H1 (cell line): Measurements from ENCODE around the gene OSM. TPM values are rescaled to one million over a fixed set of nuclear protein-coding genes. Genes with fewer than 3 reads are reported as not detected.

Experiments used
- CTCF ChIA-PET: fragments of 300-600 bp; sonication (Branson Sonifier 250); formaldehyde crosslinking; loops from one replicate; lab custom pipeline; 2021; ENCODE audit not compliant: partially characterized antibody; lab: Charles Lee
- POLR2A ChIA-PET: fragments of 300-600 bp; sonication (Branson Sonifier 250); formaldehyde crosslinking; loops from one replicate; lab custom pipeline; 2021; ENCODE audit warnings: inconsistent platforms; ENCODE audit not compliant: partially characterized antibody; lab: Charles Lee
- DNase-seq, 2 experiments: peaks; one replicate each; pipeline versions ENCODE4 v3.0.0 to v3.0.0-alpha.2; 2010 to 2022; ENCODE audit warnings: low spot score in 2 of 2, low read depth in 1 of 2, mixed read lengths in 1 of 2
- FAIRE-seq: peaks from 2 replicates; lab custom pipeline; 2011; peaks lifted over from hg19 to GRCh38; lab: Jason Lieb, UNC
- H2AFZ ChIP-seq: 2 replicates; pipeline ENCODE4 v1.8.1; 2012; ENCODE audit warnings: low read length, inconsistent platforms
- H2AK5ac ChIP-seq: 2 replicates; pipeline ENCODE4 v1.6.1; 2013; ENCODE audit warnings: low read depth, low read length
- H2BK120ac ChIP-seq: replicated peaks from 2 replicates; pipeline ENCODE3; 2013; ENCODE audit warnings: low read depth, low read length, inconsistent platforms
- H2BK12ac ChIP-seq: 2 replicates; pipeline ENCODE4 v1.6.1; 2013; ENCODE audit warnings: low read depth, low read length
- H2BK15ac ChIP-seq: 2 replicates; pipeline ENCODE4 v1.6.1; 2013; ENCODE audit warnings: low read length
- H2BK20ac ChIP-seq: 2 replicates; pipeline ENCODE4 v1.6.1; 2013; ENCODE audit warnings: low read length
- H2BK5ac ChIP-seq: 2 replicates; pipeline ENCODE4 v1.6.1; 2013; ENCODE audit warnings: low read depth, low read length
- H3K14ac ChIP-seq: 2 replicates; pipeline ENCODE4 v1.6.1; 2013; ENCODE audit warnings: inconsistent platforms; ENCODE audit not compliant: insufficient read length
- H3K18ac ChIP-seq: 2 replicates; pipeline ENCODE4 v1.6.1; 2013; ENCODE audit warnings: low read length; ENCODE audit errors: extremely low read depth
- H3K23ac ChIP-seq: 2 replicates; pipeline ENCODE4 v1.6.1; 2013; ENCODE audit warnings: inconsistent platforms; ENCODE audit not compliant: insufficient read length
- H3K23me2 ChIP-seq: 2 replicates; pipeline ENCODE4 v1.6.1; 2013; ENCODE audit warnings: low read depth, low read length
- H3K27ac ChIP-seq: 2 replicates; pipeline ENCODE4 v1.6.1; 2011; ENCODE audit warnings: low read depth, low read length, inconsistent platforms
- H3K27me3 ChIP-seq, 4 experiments: replicated peaks in 1 of 4; 1 replicate in 1 of 4; 2 replicates in 3 of 4; pipeline versions ENCODE4 v1.6.1 to v1.8.1; 2011 to 2013; ENCODE audit warnings: low read length in 3 of 4, mild to moderate bottlenecking in 3 of 4, inconsistent platforms in 2 of 4, mixed read lengths in 2 of 4, moderate library complexity in 1 of 4; ENCODE audit not compliant: control insufficient read depth in 3 of 4, insufficient read depth in 3 of 4; ENCODE audit errors: extremely low read depth in 1 of 4
- H3K36me3 ChIP-seq, 4 experiments: 2 replicates each; pipeline versions ENCODE4 v1.6.1 to v1.8.1; 2011 to 2013; ENCODE audit warnings: mild to moderate bottlenecking in 4 of 4, low read length in 3 of 4, moderate library complexity in 2 of 4, control low read depth in 1 of 4, inconsistent platforms in 1 of 4; ENCODE audit not compliant: insufficient read depth in 4 of 4, control insufficient read depth in 2 of 4
- H3K4ac ChIP-seq: replicated peaks from 2 replicates; pipeline ENCODE3; 2013; ENCODE audit warnings: low read length, low read depth, mixed read lengths, inconsistent platforms; ENCODE audit not compliant: insufficient read length
- H3K4me1 ChIP-seq, 4 experiments: replicated peaks in 1 of 4; 1 replicate in 1 of 4; 2 replicates in 3 of 4; pipeline versions ENCODE4 v1.6.1 to v1.8.1; 2011 to 2013; ENCODE audit warnings: low read length in 3 of 4, inconsistent platforms in 2 of 4, mixed read lengths in 1 of 4; ENCODE audit not compliant: insufficient read depth in 4 of 4, control insufficient read depth in 3 of 4
- H3K4me2 ChIP-seq, 2 experiments: 2 replicates each; pipeline versions ENCODE4 v1.6.1 to v1.8.1; 2011 to 2013; ENCODE audit warnings: low read depth in 2 of 2, low read length in 2 of 2, control low read depth in 1 of 2, inconsistent platforms in 1 of 2, mild to moderate bottlenecking in 1 of 2; ENCODE audit not compliant: insufficient read depth in 1 of 2
- H3K4me3 ChIP-seq, 4 experiments: fragments of 200-600, 300-600 bp in 1 of 4; sonication (generic), shearing (Covaris generic), sonication (Bioruptor Twin) in 1 of 4; 2 replicates each; pipeline versions ENCODE4 v1.5.1 to v1.8.1; 2011 to 2016; ENCODE audit warnings: low read length in 4 of 4, low read depth in 3 of 4, control low read depth in 2 of 4, inconsistent platforms in 2 of 4, mild to moderate bottlenecking in 2 of 4, mixed read lengths in 1 of 4, moderate library complexity in 1 of 4; ENCODE audit not compliant: insufficient read depth in 2 of 4; ENCODE audit errors: extremely low read depth in 1 of 4
- H3K56ac ChIP-seq: replicated peaks from 2 replicates; pipeline ENCODE3; 2013; ENCODE audit warnings: low read depth, mild to moderate bottlenecking, mixed read lengths, low read length, inconsistent platforms; ENCODE audit not compliant: insufficient read length
- H3K79me1 ChIP-seq: 2 replicates; pipeline ENCODE4 v1.6.1; 2013; ENCODE audit warnings: low read depth, low read length, control low read depth
- H3K79me2 ChIP-seq, 2 experiments: 2 replicates each; pipeline versions ENCODE4 v1.6.1 to v1.8.1; 2012 to 2013; ENCODE audit warnings: low read length in 2 of 2, mild to moderate bottlenecking in 2 of 2, inconsistent platforms in 1 of 2; ENCODE audit not compliant: insufficient read depth in 2 of 2, control insufficient read depth in 1 of 2
- H3K9ac ChIP-seq, 4 experiments: replicated peaks in 1 of 4; 1 replicate in 1 of 4; 2 replicates in 3 of 4; pipeline versions ENCODE4 v1.6.1 to v1.8.1; 2011 to 2013; ENCODE audit warnings: low read depth in 3 of 4, low read length in 3 of 4, control low read depth in 2 of 4, mild to moderate bottlenecking in 2 of 4, moderate library complexity in 2 of 4, inconsistent platforms in 1 of 4; ENCODE audit errors: extremely low read depth in 1 of 4
- H3K9me3 ChIP-seq, 2 experiments: 2 replicates each; pipeline versions ENCODE4 v1.6.1 to v1.8.1; 2012 to 2013; ENCODE audit warnings: mild to moderate bottlenecking in 2 of 2, moderate library complexity in 2 of 2, control low read depth in 1 of 2, inconsistent platforms in 1 of 2, low read depth in 1 of 2, low read length in 1 of 2, mixed read lengths in 1 of 2; ENCODE audit not compliant: insufficient read depth in 2 of 2
- H4K20me1 ChIP-seq, 2 experiments: replicated peaks in 1 of 2; 2 replicates each; pipeline versions ENCODE3 to v1.8.1; 2011 to 2013; ENCODE audit warnings: inconsistent platforms in 2 of 2, low read length in 2 of 2, mild to moderate bottlenecking in 1 of 2; ENCODE audit not compliant: insufficient read depth in 2 of 2, control insufficient read depth in 1 of 2
- H4K5ac ChIP-seq: 2 replicates; pipeline ENCODE4 v1.6.1; 2013; ENCODE audit warnings: low read length, low read depth, mixed read lengths, inconsistent platforms; ENCODE audit not compliant: insufficient read length
- H4K8ac ChIP-seq: 2 replicates; pipeline ENCODE4 v1.8.0; 2013; ENCODE audit warnings: mild to moderate bottlenecking, moderate library complexity, low read length, inconsistent platforms; ENCODE audit not compliant: insufficient read depth; ENCODE audit errors: extremely low read depth
- H4K91ac ChIP-seq: replicated peaks from 2 replicates; pipeline ENCODE3; 2013; ENCODE audit warnings: low read length, mixed read lengths, inconsistent platforms; ENCODE audit not compliant: insufficient read length
- CHD1 ChIP-seq: IDR thresholded peaks from 2 replicates; pipeline ENCODE4 v1.6.1; 2012; ENCODE audit warnings: low read depth, low read length, improper control_type of control experiment
- MAX ChIP-seq: IDR thresholded peaks from 2 replicates; pipeline ENCODE4 v1.6.1; 2012; ENCODE audit warnings: inconsistent platforms
- RAD21 ChIP-seq, 2 experiments: IDR thresholded peaks in 1 of 2; conservative IDR thresholded peaks in 1 of 2; 2 replicates each; pipeline ENCODE4 v1.6.1; 2011; ENCODE audit warnings: low read depth in 2 of 2, low read length in 2 of 2, improper control_type of control experiment in 1 of 2, inconsistent platforms in 1 of 2, mild to moderate bottlenecking in 1 of 2, moderate library complexity in 1 of 2
- YY1 ChIP-seq: IDR thresholded peaks from 2 replicates; pipeline ENCODE4 v1.6.1; 2011; ENCODE audit warnings: low read depth, mild to moderate bottlenecking, low read length
- WGBS, 2 experiments: shearing (Covaris generic) in 1 of 2; methylation state at CpG; one replicate each; pipeline versions ENCODE4 v1.1.6 to v1.1.7; 2013 to 2015; ENCODE audit warnings: low lambda C conversion rate in 2 of 2, mixed read lengths in 2 of 2, inconsistent platforms in 1 of 2, low coverage in 1 of 2, missing lambda C conversion rate in 1 of 2; ENCODE audit not compliant: insufficient replicate concordance in 2 of 2, insufficient coverage in 1 of 2, insufficient read length in 1 of 2; ENCODE audit errors: extremely low coverage in 1 of 2, missing lambda C conversion rate in 1 of 2; 5-methylcytosine and 5-hydroxymethylcytosine counted together
- polyA plus RNA-seq, 7 experiments: library from polyadenylated mRNA; depleted of rRNA in 3 of 7; stranded (reverse) in 5 of 7; unstranded in 2 of 7; fragments of >200 nt in 5 of 7; fragments of 200-250 nt in 2 of 7; gene quantifications; 1 replicate in 5 of 7; 2 replicates in 1 of 7; 4 replicates in 1 of 7; pipeline versions ENCODE4 v1.2.1 to v1.2.3, GENCODE V29; 2011 to 2013; ENCODE audit warnings: missing spikeins in 2 of 7, mixed read lengths in 2 of 7
- total RNA-seq: library from RNA; stranded (reverse); fragmentation: NEBNext Ultra II Directional; extraction: Animal tissue kit (Norgen Biotek cat#: 25700); gene quantifications from 2 replicates; pipeline ENCODE4 v1.2.1, GENCODE V29; 2021
- TF ChIP-seq, protein P1 (sequence below): IDR thresholded peaks from 2 replicates; pipeline ENCODE4 v1.6.1; 2012; ENCODE audit warnings: inconsistent platforms

Gene OSM
- total and polyA plus RNA-seq, 2 of the 8 experiments (the other 6 are each of a cell fraction or from before 2014, with no cell fraction given): not detected

DNA sequence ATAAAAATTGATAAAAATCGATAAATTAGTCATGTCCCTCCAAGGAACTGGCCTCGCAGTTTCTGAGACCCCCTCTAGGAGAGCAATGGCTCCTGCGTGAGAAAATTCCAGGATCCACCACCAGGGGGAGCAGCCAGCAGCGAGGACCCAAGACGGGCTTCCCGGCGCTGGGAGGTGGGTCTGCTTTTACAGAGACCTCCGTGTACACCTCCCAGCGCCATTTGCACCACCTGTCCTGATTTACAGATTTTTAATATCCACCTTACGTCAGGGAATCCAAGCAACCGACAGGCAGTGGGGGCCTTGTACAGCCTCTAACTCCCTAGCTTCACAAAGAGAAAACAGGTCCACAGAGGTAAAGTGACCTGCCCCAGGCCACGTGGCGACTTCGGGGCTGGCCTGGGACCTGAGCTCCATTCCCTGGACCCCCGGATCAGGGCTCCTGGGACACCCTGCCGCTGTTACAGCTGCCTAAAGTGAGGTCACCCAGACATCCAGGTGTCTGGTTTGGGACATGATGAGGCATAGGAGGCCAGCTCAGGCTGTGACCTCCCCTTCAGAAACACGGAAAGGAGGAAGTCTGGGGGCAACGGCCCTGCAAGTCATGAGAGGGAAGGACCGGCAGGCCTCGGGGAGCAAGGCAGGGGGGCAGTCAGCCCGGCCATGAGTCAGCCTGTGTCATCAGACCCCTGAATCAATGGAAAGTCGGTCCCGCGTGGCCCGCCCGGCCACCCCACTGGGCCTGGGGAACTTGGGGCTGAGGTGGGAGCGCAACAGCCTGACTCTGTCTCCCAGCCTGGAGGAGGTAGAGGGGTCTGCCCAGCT lies 3.5 kb downstream of the OSM start:
- no peak overlapping the region for H3K56ac ChIP-seq
- H3K4me2 ChIP-seq: no peak overlapping the region
- H2BK5ac ChIP-seq: no peak overlapping the region
- peak overlapping the region; percentile 50; the same call in 1 of the 2 replicates for H2BK12ac ChIP-seq
- H2AK5ac ChIP-seq: no peak overlapping the region
- H3K79me2 ChIP-seq: no peaks in the 10 kb centered on the region
- peak overlapping the region; percentile 54; the same call in 1 of the 2 replicates for H2AFZ ChIP-seq
- POLR2A ChIA-PET: interaction anchor here (1.1 to 1.4 kb wide), 3 partner anchors 15 to 94 kb away, joined by 3 to 5 read pairs (median 3); partner anchors contain the start of genes CCDC157 and SF3A1
- no peak overlapping the region for H3K23ac ChIP-seq
- H3K4me3 ChIP-seq: no peak overlapping the region
- peak overlapping the region; percentile 25; the same call in 1 of the 2 replicates for H2BK15ac ChIP-seq
- H4K91ac ChIP-seq: no peak overlapping the region
- no peaks in the 10 kb centered on the region for H3K36me3 ChIP-seq
- no peak overlapping the region for H4K5ac ChIP-seq
- peaks cover 0 to 4% (median 2%) of the 10 kb centered on the region in 4 experiments; a peak in 6 of 7 replicates for H3K4me1 ChIP-seq
- no peak overlapping the region for H2BK20ac ChIP-seq
- no peak overlapping the region for H2BK120ac ChIP-seq
- H3K23me2 ChIP-seq: no peaks in the 10 kb centered on the region
- H3K18ac ChIP-seq: peak overlapping the region; percentile 64
- H3K4ac ChIP-seq: no peak overlapping the region
- peak overlapping the region; percentile 86; the same call in 1 of the 2 replicates for H4K8ac ChIP-seq
- H3K14ac ChIP-seq: no peak overlapping the region
- no peaks in the 10 kb centered on the region for H4K20me1 ChIP-seq
- H3K27me3 ChIP-seq: no peaks in the 10 kb centered on the region; a peak in 2 of 7 replicates
- no peaks in the 10 kb centered on the region for H3K9me3 ChIP-seq
- DNase-seq (peak; percentile 66 to 98), FAIRE-seq (no peak)
- no peak overlapping the region for H3K27ac ChIP-seq
- 50% methylated on average over 27 of the region's 27 CpGs; no CpG with 5 or more reads in 1 of the 2 experiments for whole genome bisulfite sequencing, 2 experiments
- H3K9ac ChIP-seq: no peak overlapping the region
- no peaks in the 10 kb centered on the region for H3K79me1 ChIP-seq
- CTCF ChIA-PET: interaction anchor here (0.7 to 2.4 kb wide), 32 partner anchors 11 to 238 kb away, joined by 3 to 14 read pairs (median 4); partner anchors contain the start of gene RNF215
- TF ChIP-seq, protein P1, sequence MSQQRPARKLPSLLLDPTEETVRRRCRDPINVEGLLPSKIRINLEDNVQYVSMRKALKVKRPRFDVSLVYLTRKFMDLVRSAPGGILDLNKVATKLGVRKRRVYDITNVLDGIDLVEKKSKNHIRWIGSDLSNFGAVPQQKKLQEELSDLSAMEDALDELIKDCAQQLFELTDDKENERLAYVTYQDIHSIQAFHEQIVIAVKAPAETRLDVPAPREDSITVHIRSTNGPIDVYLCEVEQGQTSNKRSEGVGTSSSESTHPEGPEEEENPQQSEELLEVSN: peak; percentile 82
- TF ChIP-seq YY1 (peak; percentile 88), CHD1 (no peak), MAX (peak; percentile 82), RAD21 (IDR thresholded peaks at IDR 0.05 in 1 of 2, conservative IDR thresholded peaks at IDR 0.05 in 1 of 2; ENCODE audit: low read depth in 2 of 2, low read length in 2 of 2) (peak; percentile 59 to 72)
